Measurements from ENCODE around the gene ASF1A. TPM values are rescaled to one million over a fixed set of nuclear protein-coding genes. Genes with fewer than 3 reads are reported as not detected.

Gene ASF1A
- total and polyA plus RNA-seq, 2 experiments from 2014 or later = 15.5 to 21.5 TPM

DNA sequence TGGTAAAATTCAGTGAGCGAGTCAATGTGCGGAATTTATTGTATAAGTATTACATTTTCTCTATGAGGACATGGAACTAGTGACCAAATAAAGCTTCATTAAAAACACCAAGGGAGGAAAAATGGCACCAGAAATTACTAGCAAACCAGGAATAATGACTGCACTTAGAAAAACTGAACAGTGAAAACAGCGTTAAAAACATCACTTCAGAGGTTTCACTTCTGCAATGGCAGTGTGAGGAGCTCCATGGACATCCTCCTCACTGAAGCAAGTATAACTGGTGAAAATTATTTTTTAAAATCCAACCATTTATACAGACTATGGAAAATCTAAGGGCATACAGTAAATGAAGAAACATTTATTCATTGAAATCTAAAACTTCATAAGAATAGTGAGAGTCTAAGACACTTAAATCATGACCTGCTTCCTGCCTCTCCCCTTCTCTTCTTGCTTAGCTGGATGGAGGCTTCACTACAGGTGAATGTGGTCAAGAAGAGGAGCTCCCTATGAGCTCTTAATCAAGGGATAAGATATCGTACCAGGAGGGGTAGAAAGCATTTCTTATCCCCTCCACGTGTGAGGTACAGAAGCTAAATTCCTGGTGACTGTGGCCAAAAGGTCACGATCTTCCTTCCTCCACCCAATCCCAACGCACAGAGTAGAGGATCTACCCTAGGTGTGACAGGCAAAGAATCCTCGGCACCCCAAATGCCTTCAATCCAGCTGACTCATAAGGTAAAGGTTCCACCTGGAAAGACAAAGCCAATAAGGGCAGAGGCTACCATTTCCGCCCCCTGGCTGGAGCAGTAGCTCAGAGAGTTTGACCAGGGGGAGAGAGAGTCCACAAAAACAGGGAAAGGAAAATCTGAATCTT, 12.3 kb upstream of the ASF1A start:
- H3K4me2 ChIP-seq (ENCODE audit: unreplicated experiment) = no peak overlapping the region
- H3K9ac ChIP-seq = no peak overlapping the region
- DNase-seq = no peak
- H4K20me1 ChIP-seq (ENCODE audit: insufficient read depth) = no peaks in the 10 kb centered on the region
- peaks cover 94% of the 10 kb centered on the region for H3K79me2 ChIP-seq (ENCODE audit: insufficient read depth)
- TF ChIP-seq EZH2phosphoT487 (IDR thresholded peaks at IDR 0.05; ENCODE audit: insufficient read depth, low read depth) (no peak), EZH2 (IDR thresholded peaks at IDR 0.05; ENCODE audit: insufficient read depth, poor library complexity, severe bottlenecking) (no peak)
- no peaks in the 10 kb centered on the region for H3K9me2 ChIP-seq (ENCODE audit: insufficient read depth)
- in situ Hi-C loops (cut with MboI) = no loop called here
- no peaks in the 10 kb centered on the region for H3K36me3 ChIP-seq (ENCODE audit: low read depth)
- H3K4me1 ChIP-seq (ENCODE audit: insufficient read depth) = peaks cover 6% of the 10 kb centered on the region; the same call in 1 of the 2 replicates
- 96% methylated on average over 9 of the region's 9 CpGs for WGBS, 2 experiments (ENCODE audit: low coverage in 1 of 2, low lambda C conversion rate in 2 of 2, missing lambda C conversion rate in 2 of 2)
- H3K27me3 ChIP-seq (replicated peaks; ENCODE audit: insufficient read depth) = no peaks in the 10 kb centered on the region
- 0 out of 2 replicates have a peak, but pooled peaks cover 6% of the 10 kb centered on the region for H3F3A ChIP-seq (ENCODE audit: insufficient read depth)
- no peaks in the 10 kb centered on the region for H3K9me3 ChIP-seq (ENCODE audit: low read depth)
- H3K27ac ChIP-seq = no peak overlapping the region
- H2AFZ ChIP-seq = no peak overlapping the region
- no peak overlapping the region for H3K4me3 ChIP-seq

DNA sequence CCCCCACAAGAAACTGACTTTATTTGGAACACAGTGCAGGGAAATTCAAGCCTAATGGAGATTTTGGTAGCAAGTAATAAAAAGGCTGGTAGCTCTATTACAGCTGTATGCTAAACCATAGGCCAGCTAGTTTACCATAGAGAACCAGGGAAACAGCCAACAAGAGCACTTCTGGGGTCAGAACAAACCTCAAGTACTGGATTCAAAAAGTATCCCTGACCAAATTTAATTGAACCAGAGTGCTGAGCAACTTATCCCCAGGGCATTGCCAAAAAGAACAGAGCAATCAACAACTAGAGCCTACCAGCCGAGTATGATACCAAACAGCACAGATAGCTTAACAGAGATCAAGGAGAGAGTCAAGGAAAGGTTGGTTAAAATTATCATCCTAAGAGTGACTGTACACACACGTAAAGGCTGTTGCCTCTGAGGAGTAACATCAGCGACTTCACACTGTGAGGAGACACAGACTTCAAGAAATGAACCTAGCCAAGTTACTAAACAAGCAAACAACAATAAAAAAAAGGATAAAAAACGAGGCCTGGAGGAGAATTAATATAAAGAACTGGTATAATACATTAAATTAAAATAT, 11.5 kb upstream of the ASF1A start:
- Histone ChIP-seq H3K9me2 (ENCODE audit: insufficient read depth) (no peaks in the 10 kb centered on the region), H4K20me1 (ENCODE audit: insufficient read depth) (no peaks in the 10 kb centered on the region), H3K36me3 (ENCODE audit: low read depth) (no peaks in the 10 kb centered on the region), H3K4me1 (ENCODE audit: insufficient read depth) (no peaks in the 10 kb centered on the region), H3K27ac (no peak overlapping the region), H3F3A (ENCODE audit: insufficient read depth) (0 out of 2 replicates have a peak, but pooled peaks cover under 1% of the 10 kb centered on the region), H3K4me3 (no peak overlapping the region), H2AFZ (no peak overlapping the region), H3K79me2 (ENCODE audit: insufficient read depth) (peaks cover 96% of the 10 kb centered on the region), H3K9me3 (ENCODE audit: low read depth) (no peaks in the 10 kb centered on the region), H3K4me2 (ENCODE audit: unreplicated experiment) (no peak overlapping the region), H3K27me3 (replicated peaks; ENCODE audit: insufficient read depth) (no peaks in the 10 kb centered on the region), H3K9ac (no peak overlapping the region)
- TF ChIP-seq EZH2phosphoT487 (IDR thresholded peaks at IDR 0.05; ENCODE audit: insufficient read depth, low read depth) (no peak), EZH2 (IDR thresholded peaks at IDR 0.05; ENCODE audit: insufficient read depth, poor library complexity, severe bottlenecking) (no peak)
- in situ Hi-C loops (cut with MboI) = no loop called here
- 79% methylated on average over 4 of the region's 4 CpGs for WGBS, 2 experiments (ENCODE audit: low coverage in 1 of 2, low lambda C conversion rate in 2 of 2, missing lambda C conversion rate in 2 of 2)
- no peak for DNase-seq

DNA sequence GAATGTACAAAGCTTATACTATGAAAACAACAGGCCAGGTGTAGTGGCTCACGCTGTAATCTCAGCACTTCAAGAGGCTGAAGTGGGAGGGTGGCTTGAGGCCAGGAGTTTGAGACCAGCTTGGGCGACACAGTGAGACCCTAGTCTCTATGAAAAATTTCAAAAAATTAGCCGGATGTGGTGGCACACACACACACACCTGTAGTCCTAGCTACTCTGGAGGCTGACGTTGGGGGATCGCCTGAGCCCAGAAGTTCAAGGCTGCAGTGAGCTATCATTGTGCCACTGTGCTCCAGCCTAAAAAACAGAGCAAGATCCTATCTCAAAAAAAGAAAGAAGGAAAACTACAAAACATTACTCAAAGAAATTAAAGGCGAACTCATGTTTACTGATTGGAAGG, 7.3 kb upstream of the ASF1A start:
- no peak overlapping the region for H3K27ac ChIP-seq
- WGBS, 2 experiments (ENCODE audit: low coverage in 1 of 2, low lambda C conversion rate in 2 of 2, missing lambda C conversion rate in 2 of 2) = 96% methylated on average over 6 of the region's 6 CpGs
- peaks cover 100% of the 10 kb centered on the region for H3K79me2 ChIP-seq (ENCODE audit: insufficient read depth)
- H3K9ac ChIP-seq = no peak overlapping the region
- H4K20me1 ChIP-seq (ENCODE audit: insufficient read depth) = no peaks in the 10 kb centered on the region
- in situ Hi-C loops (cut with MboI) = no loop called here
- H3F3A ChIP-seq (ENCODE audit: insufficient read depth) = peaks cover 3% of the 10 kb centered on the region; the same call in 1 of the 2 replicates
- TF ChIP-seq EZH2phosphoT487 (IDR thresholded peaks at IDR 0.05; ENCODE audit: insufficient read depth, low read depth) (no peak), EZH2 (IDR thresholded peaks at IDR 0.05; ENCODE audit: insufficient read depth, poor library complexity, severe bottlenecking) (no peak)
- H3K4me1 ChIP-seq (ENCODE audit: insufficient read depth) = peaks cover 9% of the 10 kb centered on the region
- H3K4me3 ChIP-seq = no peak overlapping the region
- H3K36me3 ChIP-seq (ENCODE audit: low read depth) = no peaks in the 10 kb centered on the region
- no peaks in the 10 kb centered on the region for H3K27me3 ChIP-seq (replicated peaks; ENCODE audit: insufficient read depth)
- no peak overlapping the region for H3K4me2 ChIP-seq (ENCODE audit: unreplicated experiment)
- no peak for DNase-seq
- H3K9me2 ChIP-seq (ENCODE audit: insufficient read depth) = no peaks in the 10 kb centered on the region
- H3K9me3 ChIP-seq (ENCODE audit: low read depth) = no peaks in the 10 kb centered on the region
- H2AFZ ChIP-seq = no peak overlapping the region

DNA sequence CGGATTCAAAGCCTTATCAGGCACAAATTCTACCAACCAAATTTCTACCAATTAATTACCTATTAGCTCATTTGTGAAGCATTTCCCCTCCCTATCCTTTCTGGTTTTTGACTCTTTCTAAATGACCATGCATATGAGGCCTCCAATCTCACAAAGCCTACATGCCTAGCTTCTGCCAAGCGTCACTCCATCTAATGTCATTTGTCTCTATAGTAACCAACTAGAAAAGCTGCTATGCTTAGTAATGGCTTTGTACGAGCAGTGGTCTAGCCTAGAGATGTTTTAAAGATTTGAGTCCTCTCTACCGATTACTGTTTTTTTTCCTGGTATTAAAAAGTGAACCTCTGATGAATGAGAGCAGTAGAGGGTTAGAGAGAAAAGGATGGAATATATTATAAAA, 4.8 kb upstream of the ASF1A start:
- DNase-seq = no peak
- peaks cover 23% of the 10 kb centered on the region for H3F3A ChIP-seq (ENCODE audit: insufficient read depth)
- no peak overlapping the region for H2AFZ ChIP-seq
- peaks cover 85% of the 10 kb centered on the region for H3K79me2 ChIP-seq (ENCODE audit: insufficient read depth)
- H3K27me3 ChIP-seq (replicated peaks; ENCODE audit: insufficient read depth) = no peaks in the 10 kb centered on the region
- no peak overlapping the region for H3K4me3 ChIP-seq
- no peaks in the 10 kb centered on the region for H3K9me2 ChIP-seq (ENCODE audit: insufficient read depth)
- H3K4me2 ChIP-seq (ENCODE audit: unreplicated experiment) = no peak overlapping the region
- H3K27ac ChIP-seq = no peak overlapping the region
- H3K4me1 ChIP-seq (ENCODE audit: insufficient read depth) = peaks cover 19% of the 10 kb centered on the region
- no peaks in the 10 kb centered on the region for H4K20me1 ChIP-seq (ENCODE audit: insufficient read depth)
- 95 to 100% methylated on average over 4 of the region's 4 CpGs for WGBS, 2 experiments (ENCODE audit: low coverage in 1 of 2, low lambda C conversion rate in 2 of 2, missing lambda C conversion rate in 2 of 2)
- TF ChIP-seq EZH2 (IDR thresholded peaks at IDR 0.05; ENCODE audit: insufficient read depth, poor library complexity, severe bottlenecking) (no peak), EZH2phosphoT487 (IDR thresholded peaks at IDR 0.05; ENCODE audit: insufficient read depth, low read depth) (no peak)
- no peak overlapping the region for H3K9ac ChIP-seq
- in situ Hi-C loops (cut with MboI) = no loop called here
- no peaks in the 10 kb centered on the region for H3K36me3 ChIP-seq (ENCODE audit: low read depth)
- H3K9me3 ChIP-seq (ENCODE audit: low read depth) = no peaks in the 10 kb centered on the region

Measured in GM23248 (cell line).